Measurements from ENCODE around the gene CSF3. TPM values are rescaled to one million over a fixed set of nuclear protein-coding genes. Genes with fewer than 3 reads are reported as not detected.

Gene CSF3
- total and polyA plus RNA-seq, 2 of the 13 experiments (the other 11 are each of a cell fraction or from before 2014, with no cell fraction given), result 0.09 TPM; not detected in 1

- TF ChIP-seq BCL3 (CRISPR knock-in tag; IDR thresholded peaks at IDR 0.05) (peak; percentile 97), FOXP1 (IDR thresholded peaks at IDR 0.05) (peak; percentile 49; the same call in 1 of the 2 replicates), FOXP1 (CRISPR knock-in tag; IDR thresholded peaks at IDR 0.05) (peak; percentile 74), ZNF720 (CRISPR knock-in tag; IDR thresholded peaks at IDR 0.05) (0 out of 2 replicates have a peak, but pooled peaks have one; percentile 51), ZNF253 (CRISPR knock-in tag; IDR thresholded peaks at IDR 0.05; ENCODE audit: borderline replicate concordance) (peak; percentile 78; the same call in 1 of the 2 replicates), SALL1 (CRISPR knock-in tag; IDR thresholded peaks at IDR 0.05) (peak; percentile 96), IRF1 (CRISPR knock-in tag; IDR thresholded peaks at IDR 0.05; ENCODE audit: low read depth) (no peak), MED8 (CRISPR knock-in tag; IDR thresholded peaks at IDR 0.05; ENCODE audit: insufficient replicate concordance) (peak; percentile 89), ZNF777 (CRISPR knock-in tag; IDR thresholded peaks at IDR 0.05) (peak; percentile 80), THAP8 (CRISPR knock-in tag; IDR thresholded peaks at IDR 0.05; ENCODE audit: borderline replicate concordance) (peak; percentile 99), TMF1 (CRISPR knock-in tag; IDR thresholded peaks at IDR 0.05; ENCODE audit: low read depth) (peak; percentile 82), SOX6 (IDR thresholded peaks at IDR 0.05) (no peak), SOX6 (CRISPR knock-in tag; IDR thresholded peaks at IDR 0.05) (peak; percentile 87), CREM (IDR thresholded peaks at IDR 0.05) (peak; percentile 98), CREM (CRISPR knock-in tag; IDR thresholded peaks at IDR 0.05) (peak; percentile 59; the same call in 1 of the 2 replicates)
- TF ChIP-seq, protein P1, sequence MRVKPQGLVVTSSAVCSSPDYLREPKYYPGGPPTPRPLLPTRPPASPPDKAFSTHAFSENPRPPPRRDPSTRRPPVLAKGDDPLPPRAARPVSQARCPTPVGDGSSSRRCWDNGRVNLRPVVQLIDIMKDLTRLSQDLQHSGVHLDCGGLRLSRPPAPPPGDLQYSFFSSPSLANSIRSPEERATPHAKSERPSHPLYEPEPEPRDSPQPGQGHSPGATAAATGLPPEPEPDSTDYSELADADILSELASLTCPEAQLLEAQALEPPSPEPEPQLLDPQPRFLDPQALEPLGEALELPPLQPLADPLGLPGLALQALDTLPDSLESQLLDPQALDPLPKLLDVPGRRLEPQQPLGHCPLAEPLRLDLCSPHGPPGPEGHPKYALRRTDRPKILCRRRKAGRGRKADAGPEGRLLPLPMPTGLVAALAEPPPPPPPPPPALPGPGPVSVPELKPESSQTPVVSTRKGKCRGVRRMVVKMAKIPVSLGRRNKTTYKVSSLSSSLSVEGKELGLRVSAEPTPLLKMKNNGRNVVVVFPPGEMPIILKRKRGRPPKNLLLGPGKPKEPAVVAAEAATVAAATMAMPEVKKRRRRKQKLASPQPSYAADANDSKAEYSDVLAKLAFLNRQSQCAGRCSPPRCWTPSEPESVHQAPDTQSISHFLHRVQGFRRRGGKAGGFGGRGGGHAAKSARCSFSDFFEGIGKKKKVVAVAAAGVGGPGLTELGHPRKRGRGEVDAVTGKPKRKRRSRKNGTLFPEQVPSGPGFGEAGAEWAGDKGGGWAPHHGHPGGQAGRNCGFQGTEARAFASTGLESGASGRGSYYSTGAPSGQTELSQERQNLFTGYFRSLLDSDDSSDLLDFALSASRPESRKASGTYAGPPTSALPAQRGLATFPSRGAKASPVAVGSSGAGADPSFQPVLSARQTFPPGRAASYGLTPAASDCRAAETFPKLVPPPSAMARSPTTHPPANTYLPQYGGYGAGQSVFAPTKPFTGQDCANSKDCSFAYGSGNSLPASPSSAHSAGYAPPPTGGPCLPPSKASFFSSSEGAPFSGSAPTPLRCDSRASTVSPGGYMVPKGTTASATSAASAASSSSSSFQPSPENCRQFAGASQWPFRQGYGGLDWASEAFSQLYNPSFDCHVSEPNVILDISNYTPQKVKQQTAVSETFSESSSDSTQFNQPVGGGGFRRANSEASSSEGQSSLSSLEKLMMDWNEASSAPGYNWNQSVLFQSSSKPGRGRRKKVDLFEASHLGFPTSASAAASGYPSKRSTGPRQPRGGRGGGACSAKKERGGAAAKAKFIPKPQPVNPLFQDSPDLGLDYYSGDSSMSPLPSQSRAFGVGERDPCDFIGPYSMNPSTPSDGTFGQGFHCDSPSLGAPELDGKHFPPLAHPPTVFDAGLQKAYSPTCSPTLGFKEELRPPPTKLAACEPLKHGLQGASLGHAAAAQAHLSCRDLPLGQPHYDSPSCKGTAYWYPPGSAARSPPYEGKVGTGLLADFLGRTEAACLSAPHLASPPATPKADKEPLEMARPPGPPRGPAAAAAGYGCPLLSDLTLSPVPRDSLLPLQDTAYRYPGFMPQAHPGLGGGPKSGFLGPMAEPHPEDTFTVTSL (CRISPR knock-in tag; IDR thresholded peaks at IDR 0.05; ENCODE audit: borderline replicate concordance), result no peak; the same call in 1 of the 2 replicates
- TF ChIP-seq, protein P2, sequence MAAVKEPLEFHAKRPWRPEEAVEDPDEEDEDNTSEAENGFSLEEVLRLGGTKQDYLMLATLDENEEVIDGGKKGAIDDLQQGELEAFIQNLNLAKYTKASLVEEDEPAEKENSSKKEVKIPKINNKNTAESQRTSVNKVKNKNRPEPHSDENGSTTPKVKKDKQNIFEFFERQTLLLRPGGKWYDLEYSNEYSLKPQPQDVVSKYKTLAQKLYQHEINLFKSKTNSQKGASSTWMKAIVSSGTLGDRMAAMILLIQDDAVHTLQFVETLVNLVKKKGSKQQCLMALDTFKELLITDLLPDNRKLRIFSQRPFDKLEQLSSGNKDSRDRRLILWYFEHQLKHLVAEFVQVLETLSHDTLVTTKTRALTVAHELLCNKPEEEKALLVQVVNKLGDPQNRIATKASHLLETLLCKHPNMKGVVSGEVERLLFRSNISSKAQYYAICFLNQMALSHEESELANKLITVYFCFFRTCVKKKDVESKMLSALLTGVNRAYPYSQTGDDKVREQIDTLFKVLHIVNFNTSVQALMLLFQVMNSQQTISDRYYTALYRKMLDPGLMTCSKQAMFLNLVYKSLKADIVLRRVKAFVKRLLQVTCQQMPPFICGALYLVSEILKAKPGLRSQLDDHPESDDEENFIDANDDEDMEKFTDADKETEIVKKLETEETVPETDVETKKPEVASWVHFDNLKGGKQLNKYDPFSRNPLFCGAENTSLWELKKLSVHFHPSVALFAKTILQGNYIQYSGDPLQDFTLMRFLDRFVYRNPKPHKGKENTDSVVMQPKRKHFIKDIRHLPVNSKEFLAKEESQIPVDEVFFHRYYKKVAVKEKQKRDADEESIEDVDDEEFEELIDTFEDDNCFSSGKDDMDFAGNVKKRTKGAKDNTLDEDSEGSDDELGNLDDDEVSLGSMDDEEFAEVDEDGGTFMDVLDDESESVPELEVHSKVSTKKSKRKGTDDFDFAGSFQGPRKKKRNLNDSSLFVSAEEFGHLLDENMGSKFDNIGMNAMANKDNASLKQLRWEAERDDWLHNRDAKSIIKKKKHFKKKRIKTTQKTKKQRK (IDR thresholded peaks at IDR 0.05; ENCODE audit: low read length), result no peak
Observed at GRCh38 chr17:39980351-39981206, 34.7 kb upstream of the CSF3 start, which contains the start of gene PSMD3 (continued).

Data from HepG2 (cell line).